GM12878 (cell line): ENCODE measurements around the gene SPINK1. TPM values are rescaled to one million over a fixed set of nuclear protein-coding genes. Genes with fewer than 3 reads are reported as not detected.

Experiments used
- ATAC-seq: fragments of 200-7000 bp; cut with Tn5 transposase; 3 replicates; pipeline ENCODE4 v1.9.1; 2020; ENCODE audit warnings: mild to moderate bottlenecking, moderate library complexity
- BruUV-seq: library from RNA; stranded (reverse); fragments of 400-500 nt; replicated peaks from 2 replicates; lab custom pipeline; 2021; lab: Mats Ljungman, UMichigan
- CTCF ChIA-PET: fragments of 300-600 bp; sonication (Branson Sonifier 250); formaldehyde crosslinking; extraction: SDS; loops from one replicate; lab custom pipeline; 2021; ENCODE audit warnings: inconsistent platforms; lab: Yijun Ruan, JAX
- POLR2A ChIA-PET: fragments of 350-600 bp; formaldehyde crosslinking; extraction: SDS; loops from one replicate; lab custom pipeline; 2021; ENCODE audit warnings: inconsistent platforms; lab: Charles Lee
- RAD21 ChIA-PET: fragments of 300-600 bp; sonication (Branson Sonifier 250); formaldehyde crosslinking; loops from one replicate; lab custom pipeline; 2023; ENCODE audit warnings: antibody characterized with exemption; ENCODE audit not compliant: unreplicated experiment; lab: Charles Lee
- SMC1A ChIA-PET: fragments of 300-600 bp; sonication (Branson Sonifier 250); formaldehyde crosslinking; loops from one replicate; lab custom pipeline; 2023; ENCODE audit not compliant: unreplicated experiment, uncharacterized antibody; lab: Charles Lee
- DNase-seq: peaks from one replicate; pipeline ENCODE4 v3.0.0-alpha.2; 2011; ENCODE audit warnings: low read depth, low spot score
- FAIRE-seq: peaks from 3 replicates; lab custom pipeline; 2011; peaks lifted over from hg19 to GRCh38; lab: Jason Lieb, UNC
- H2AFZ ChIP-seq: 2 replicates; pipeline ENCODE4 v1.6.0; 2011; ENCODE audit warnings: low read depth, low read length, control low read depth; ENCODE audit not compliant: control insufficient read depth
- H3K27ac ChIP-seq: 2 replicates; pipeline ENCODE4 v1.5.1; 2011; ENCODE audit warnings: control low read depth; ENCODE audit not compliant: control insufficient read depth, insufficient read depth
- H3K27me3 ChIP-seq, 2 experiments: replicated peaks in 1 of 2; 2 replicates each; pipeline versions ENCODE4 v1.6.0 to v1.6.1; 2011; ENCODE audit warnings: low read length in 1 of 2; ENCODE audit not compliant: control insufficient read depth in 2 of 2, insufficient read depth in 2 of 2
- H3K36me3 ChIP-seq, 2 experiments: 2 replicates each; pipeline ENCODE4 v1.5.1; 2011; ENCODE audit warnings: low read length in 1 of 2; ENCODE audit not compliant: control insufficient read depth in 2 of 2, insufficient read depth in 2 of 2
- H3K4me1 ChIP-seq: 2 replicates; pipeline ENCODE4 v1.6.1; 2011; ENCODE audit warnings: mild to moderate bottlenecking, low read length, moderate library complexity, mixed read lengths; ENCODE audit not compliant: control insufficient read depth, insufficient read depth
- H3K4me2 ChIP-seq: 2 replicates; pipeline ENCODE4 v1.6.0; 2011; ENCODE audit warnings: control low read depth; ENCODE audit not compliant: control insufficient read depth, insufficient read depth
- H3K4me3 ChIP-seq: fragments of 200-600 bp; sonication (generic); 2 replicates; pipeline ENCODE4 v1.5.1; 2016
- H3K79me2 ChIP-seq: 2 replicates; pipeline ENCODE4 v1.6.0; 2011; ENCODE audit warnings: low read length; ENCODE audit not compliant: control insufficient read depth, insufficient read depth
- H3K9ac ChIP-seq: 2 replicates; pipeline ENCODE4 v1.8.0; 2011; ENCODE audit warnings: low read length, control low read depth, mixed read lengths; ENCODE audit not compliant: control insufficient read depth, insufficient read depth
- H3K9me3 ChIP-seq: replicated peaks from 3 replicates; pipeline ENCODE4 v1.5.1; 2011; ENCODE audit warnings: mild to moderate bottlenecking, low read length; ENCODE audit not compliant: control insufficient read depth, insufficient read depth
- H4K20me1 ChIP-seq: 2 replicates; pipeline ENCODE4 v1.6.0; 2011; ENCODE audit not compliant: control insufficient read depth, insufficient read depth
- ASH2L ChIP-seq: fragments of 300-600, 200-600 bp; sonication (generic); IDR thresholded peaks from 2 replicates; pipeline ENCODE4 v1.6.1; 2017; ENCODE audit warnings: low read depth, mild to moderate bottlenecking, borderline replicate concordance
- ATF3 ChIP-seq: IDR thresholded peaks from 2 replicates; pipeline ENCODE4 v1.6.1; 2011; ENCODE audit warnings: low read depth, mild to moderate bottlenecking, low read length, moderate library complexity, borderline replicate concordance; ENCODE audit errors: extremely low read depth
- BCL11A ChIP-seq: IDR thresholded peaks from 2 replicates; pipeline ENCODE4 v1.6.1; 2011; ENCODE audit warnings: low read depth, low read length
- CUX1 ChIP-seq: IDR thresholded peaks from 2 replicates; pipeline ENCODE4 v1.6.1; 2012; ENCODE audit warnings: improper control_type of control experiment, low read depth, low read length; ENCODE audit not compliant: insufficient replicate concordance
- FOXK2 ChIP-seq: fragments of 450-650 bp; IDR thresholded peaks from 2 replicates; pipeline ENCODE4 v1.6.1; 2017; ENCODE audit warnings: mild to moderate bottlenecking, moderate library complexity
- MEF2A ChIP-seq: IDR thresholded peaks from 2 replicates; pipeline ENCODE4 v1.6.1; 2011; ENCODE audit warnings: low read depth, mild to moderate bottlenecking, low read length, moderate library complexity; ENCODE audit not compliant: insufficient read depth
- NR2C1 ChIP-seq: fragments of 450-650 bp; IDR thresholded peaks from 2 replicates; pipeline ENCODE4 v1.6.1; 2017; ENCODE audit warnings: antibody characterized with exemption, mild to moderate bottlenecking, moderate library complexity
- NRF1 ChIP-seq: conservative IDR thresholded peaks from 2 replicates; pipeline ENCODE4 v1.6.1; 2011; ENCODE audit warnings: mild to moderate bottlenecking, low read depth, low read length, improper control_type of control experiment
- PML ChIP-seq: IDR thresholded peaks from 2 replicates; pipeline ENCODE4 v1.6.1; 2012; ENCODE audit warnings: low read length, inconsistent platforms
- POLR2AphosphoS5 ChIP-seq: IDR thresholded peaks from 2 replicates; pipeline ENCODE4 v1.6.1; 2011; ENCODE audit warnings: mild to moderate bottlenecking, low read length, inconsistent platforms
- RBBP5 ChIP-seq: fragments of 200-600 bp; sonication (generic); conservative IDR thresholded peaks from 2 replicates; pipeline ENCODE4 v1.6.1; 2016
- SRF ChIP-seq, 2 experiments: IDR thresholded peaks; 2 replicates each; pipeline ENCODE4 v1.6.1; 2011; ENCODE audit warnings: low read depth in 2 of 2, low read length in 2 of 2, mild to moderate bottlenecking in 1 of 2, moderate library complexity in 1 of 2
- SUPT20H ChIP-seq: IDR thresholded peaks from 2 replicates; pipeline ENCODE4 v1.6.1; 2011; ENCODE audit warnings: low read depth, mild to moderate bottlenecking, low read length, moderate library complexity, borderline replicate concordance; ENCODE audit not compliant: control insufficient read depth
- TCF7 ChIP-seq: IDR thresholded peaks from 2 replicates; pipeline ENCODE4 v1.6.1; 2014; ENCODE audit warnings: antibody characterized with exemption, borderline replicate concordance
- YY1 ChIP-seq: IDR thresholded peaks from 2 replicates; pipeline ENCODE4 v1.6.1; 2011; ENCODE audit warnings: low read depth, mild to moderate bottlenecking, low read length
- WGBS: methylation state at CpG from one replicate; pipeline ENCODE4 v1.1.6; 2016; ENCODE audit warnings: low lambda C conversion rate; ENCODE audit not compliant: insufficient replicate concordance, insufficient coverage; ENCODE audit errors: missing lambda C conversion rate; 5-methylcytosine and 5-hydroxymethylcytosine counted together
- in situ Hi-C: fragments of 300-500 bp; cut with MboI; formaldehyde crosslinking; loops from 9 replicates; pipeline ENCODE4 v1.14.3; 2018; ENCODE audit warnings: mixed read lengths
- intact Hi-C: fragments of 100-400 bp; cut with micrococcal nuclease; formaldehyde crosslinking; loops from one replicate; pipeline ENCODE4 v1.14.2; 2022; ENCODE audit not compliant: unreplicated experiment
- polyA plus RNA-seq, 11 experiments: library from polyadenylated mRNA; depleted of rRNA in 4 of 11; unstranded in 6 of 11; stranded (reverse) in 5 of 11; fragments of >200 nt; fragmentation: Nextera tagmentation in 4 of 11; fragmentation: Illumina TruSeq in 1 of 11; extraction: Ambion mirVana in 4 of 11; extraction: Trizol in 1 of 11; gene quantifications; 1 replicate in 1 of 11; 2 replicates in 10 of 11; pipeline versions ENCODE4 v1.2.1 to v1.2.3, GENCODE V29; 2011 to 2016; ENCODE audit warnings: inconsistent platforms in 2 of 11, missing spikeins in 2 of 11, low read depth in 1 of 11
- total RNA-seq, 4 experiments: library from RNA; depleted of rRNA in 3 of 4; stranded (reverse); fragments of >200 nt in 3 of 4; fragmentation: Illumina TruSeq in 1 of 4; extraction: Trizol in 1 of 4; gene quantifications; 2 replicates each; pipeline versions ENCODE4 v1.2.1 to v1.2.3, GENCODE V29; 2013 to 2021
- TF ChIP-seq, protein P1 (sequence below): IDR thresholded peaks from 2 replicates; pipeline ENCODE4 v1.6.1; 2011; ENCODE audit warnings: borderline replicate concordance, low read depth, mild to moderate bottlenecking, moderate library complexity, low read length; ENCODE audit not compliant: insufficient read depth, poor library complexity, severe bottlenecking
- TF ChIP-seq, protein P2 (sequence below): IDR thresholded peaks from 2 replicates; pipeline ENCODE4 v1.6.1; 2012; ENCODE audit warnings: low read length, inconsistent platforms

Gene SPINK1
- total and polyA plus RNA-seq, 10 of the 15 experiments (the other 5 are each of a cell fraction or from before 2014, with no cell fraction given): 3.6 TPM; not detected in 9

GRCh38 chr5:147853372-147853987 lies 22.0 kb upstream of the SPINK1 start:
- CTCF ChIA-PET: interaction anchor here (1.2 kb wide), 1 partner anchor 10 kb away, joined by 3 read pairs; no protein-coding TSS in a partner anchor

More at GRCh38 chr5:147853372-147853987, 22.0 kb upstream of the SPINK1 start:
- no peak for FAIRE-seq
- SMC1A ChIA-PET: no interaction called here
- no peak for ATAC-seq
- RAD21 ChIA-PET: no interaction called here
- no peak overlapping the region for H3K4me3 ChIP-seq
- no peak overlapping the region for H3K4me2 ChIP-seq
- no peak overlapping the region for H3K9ac ChIP-seq
- H3K27me3 ChIP-seq: no peaks in the 10 kb centered on the region; a peak in 2 of 4 replicates
- in situ Hi-C loops (no loop called here), intact Hi-C loops (no loop called here)
- POLR2A ChIA-PET: no interaction called here
- H3K36me3 ChIP-seq: no peaks in the 10 kb centered on the region
- H3K27ac ChIP-seq: no peak overlapping the region
- H4K20me1 ChIP-seq: no peaks in the 10 kb centered on the region
- DNase-seq: no peak
- H2AFZ ChIP-seq: no peak overlapping the region
- BruUV-seq: no TSS peak
- no peaks in the 10 kb centered on the region for H3K9me3 ChIP-seq
- TF ChIP-seq SRF (IDR thresholded peaks at IDR 0.05; ENCODE audit: low read depth in 2 of 2, low read length in 2 of 2): no peak
- no peak for TF ChIP-seq POLR2AphosphoS5
- TF ChIP-seq ATF3: no peak
- TF ChIP-seq, protein P1, sequence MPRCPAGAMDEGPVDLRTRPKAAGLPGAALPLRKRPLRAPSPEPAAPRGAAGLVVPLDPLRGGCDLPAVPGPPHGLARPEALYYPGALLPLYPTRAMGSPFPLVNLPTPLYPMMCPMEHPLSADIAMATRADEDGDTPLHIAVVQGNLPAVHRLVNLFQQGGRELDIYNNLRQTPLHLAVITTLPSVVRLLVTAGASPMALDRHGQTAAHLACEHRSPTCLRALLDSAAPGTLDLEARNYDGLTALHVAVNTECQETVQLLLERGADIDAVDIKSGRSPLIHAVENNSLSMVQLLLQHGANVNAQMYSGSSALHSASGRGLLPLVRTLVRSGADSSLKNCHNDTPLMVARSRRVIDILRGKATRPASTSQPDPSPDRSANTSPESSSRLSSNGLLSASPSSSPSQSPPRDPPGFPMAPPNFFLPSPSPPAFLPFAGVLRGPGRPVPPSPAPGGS: no peak
- TF ChIP-seq, protein P2, sequence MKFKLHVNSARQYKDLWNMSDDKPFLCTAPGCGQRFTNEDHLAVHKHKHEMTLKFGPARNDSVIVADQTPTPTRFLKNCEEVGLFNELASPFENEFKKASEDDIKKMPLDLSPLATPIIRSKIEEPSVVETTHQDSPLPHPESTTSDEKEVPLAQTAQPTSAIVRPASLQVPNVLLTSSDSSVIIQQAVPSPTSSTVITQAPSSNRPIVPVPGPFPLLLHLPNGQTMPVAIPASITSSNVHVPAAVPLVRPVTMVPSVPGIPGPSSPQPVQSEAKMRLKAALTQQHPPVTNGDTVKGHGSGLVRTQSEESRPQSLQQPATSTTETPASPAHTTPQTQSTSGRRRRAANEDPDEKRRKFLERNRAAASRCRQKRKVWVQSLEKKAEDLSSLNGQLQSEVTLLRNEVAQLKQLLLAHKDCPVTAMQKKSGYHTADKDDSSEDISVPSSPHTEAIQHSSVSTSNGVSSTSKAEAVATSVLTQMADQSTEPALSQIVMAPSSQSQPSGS: no peak
- no peak for TF ChIP-seq NRF1
- TF ChIP-seq TCF7: no peak
- no peak for TF ChIP-seq CUX1
- no peak for TF ChIP-seq PML
- no peak for TF ChIP-seq BCL11A
- no peak for TF ChIP-seq ASH2L
- no peak for TF ChIP-seq FOXK2
- TF ChIP-seq MEF2A: no peak
- no peak for TF ChIP-seq NR2C1
- no peak for TF ChIP-seq SUPT20H
- TF ChIP-seq RBBP5: no peak
- no peak for TF ChIP-seq YY1
- no peaks in the 10 kb centered on the region for H3K79me2 ChIP-seq
- WGBS: 14% methylated on average over 3 of the region's 3 CpGs
- H3K4me1 ChIP-seq: no peaks in the 10 kb centered on the region
